CD14-positive monocyte (primary cell): ENCODE results near the gene APOBEC3H. TPM values are rescaled to one million over a fixed set of nuclear protein-coding genes. Genes with fewer than 3 reads are reported as not detected.

Experiments used
- DNase-seq, 3 donors: peaks; one replicate each; pipeline ENCODE4 v3.0.0-alpha.2; 2011 to 2022
- H2AFZ ChIP-seq: 2 replicates; pipeline ENCODE4 v1.6.0; 2012; ENCODE audit warnings: mild to moderate bottlenecking, low read depth, low read length, inconsistent platforms; ENCODE audit not compliant: insufficient read depth, poor library complexity, severe bottlenecking
- H3K27ac ChIP-seq, 2 donors: 1 replicate in 1 of 2; 2 replicates in 1 of 2; pipeline ENCODE4 v1.5.1; 2012 to 2013; ENCODE audit warnings: low read length in 2 of 2, control low read depth in 1 of 2, inconsistent platforms in 1 of 2, low read depth in 1 of 2, mild to moderate bottlenecking in 1 of 2
- H3K27me3 ChIP-seq, 2 donors: one replicate each; pipeline versions ENCODE4 v1.6.0 to v1.6.1; 2011 to 2013; ENCODE audit warnings: low read length in 2 of 2; ENCODE audit not compliant: control insufficient read depth in 2 of 2, insufficient read depth in 2 of 2
- H3K36me3 ChIP-seq, 2 donors: replicated peaks in 1 of 2; 1 replicate in 1 of 2; 2 replicates in 1 of 2; pipeline versions ENCODE4 v1.5.1 to v1.6.1; 2012 to 2013; ENCODE audit warnings: low read length in 2 of 2, control low read depth in 1 of 2, inconsistent platforms in 1 of 2, mild to moderate bottlenecking in 1 of 2; ENCODE audit not compliant: insufficient read depth in 2 of 2, control insufficient read depth in 1 of 2
- H3K4me1 ChIP-seq, 2 donors: 1 replicate in 1 of 2; 2 replicates in 1 of 2; pipeline versions ENCODE4 v1.5.1 to v1.6.1; 2012 to 2013; ENCODE audit warnings: low read length in 2 of 2, control low read depth in 1 of 2, inconsistent platforms in 1 of 2, mild to moderate bottlenecking in 1 of 2, moderate library complexity in 1 of 2; ENCODE audit not compliant: insufficient read depth in 2 of 2, control insufficient read depth in 1 of 2
- H3K4me2 ChIP-seq: replicated peaks from 2 replicates; pipeline ENCODE3; 2012; ENCODE audit warnings: low read length, moderate library complexity, mild to moderate bottlenecking; ENCODE audit not compliant: poor library complexity, severe bottlenecking; ENCODE audit errors: extremely low read depth
- H3K4me3 ChIP-seq, 3 experiments: fragments of 200-600 bp in 1 of 3; sonication (generic) in 1 of 3; replicated peaks in 1 of 3; 1 replicate in 2 of 3; 2 replicates in 1 of 3; pipeline ENCODE4 v1.5.1; 2011 to 2013; ENCODE audit warnings: low read length in 3 of 3, mild to moderate bottlenecking in 3 of 3, control low read depth in 2 of 3, low read depth in 2 of 3, inconsistent platforms in 1 of 3, moderate library complexity in 1 of 3
- H3K79me2 ChIP-seq: 2 replicates; pipeline ENCODE4 v1.6.0; 2012; ENCODE audit warnings: mild to moderate bottlenecking, control low read depth, inconsistent platforms, low read length, moderate library complexity; ENCODE audit not compliant: insufficient read depth
- H3K9ac ChIP-seq: 2 replicates; pipeline ENCODE4 v1.6.0; 2017; ENCODE audit warnings: low read length, mild to moderate bottlenecking; ENCODE audit not compliant: insufficient read depth, poor library complexity, severe bottlenecking
- H3K9me3 ChIP-seq, 2 donors: replicated peaks in 1 of 2; 1 replicate in 1 of 2; 2 replicates in 1 of 2; pipeline versions ENCODE4 v1.5.1 to v1.6.1; 2012 to 2013; ENCODE audit warnings: low read length in 2 of 2, control low read depth in 1 of 2; ENCODE audit not compliant: control insufficient read depth in 1 of 2, insufficient read depth in 1 of 2
- H4K20me1 ChIP-seq: 2 replicates; pipeline ENCODE4 v1.6.0; 2012; ENCODE audit warnings: mild to moderate bottlenecking, low read length, control low read depth, moderate library complexity; ENCODE audit not compliant: insufficient read depth
- H3K27ac Mint-ChIP-seq, 7 donors: one replicate each; pipeline ENCODE4 v1.8.0; 2020; ENCODE audit warnings: mild to moderate bottlenecking in 7 of 7, mixed read lengths in 7 of 7, moderate library complexity in 6 of 7, inconsistent platforms in 2 of 7
- H3K27me3 Mint-ChIP-seq, 3 donors: one replicate each; pipeline ENCODE4 v1.8.0; 2021 to 2022; ENCODE audit warnings: low read depth in 3 of 3, mild to moderate bottlenecking in 3 of 3, mixed read lengths in 3 of 3, moderate library complexity in 3 of 3, inconsistent platforms in 1 of 3
- H3K36me3 Mint-ChIP-seq, 2 donors: one replicate each; pipeline ENCODE4 v1.8.0; 2020; ENCODE audit warnings: mixed read lengths in 2 of 2, inconsistent platforms in 1 of 2, mild to moderate bottlenecking in 1 of 2
- H3K4me1 Mint-ChIP-seq: one replicate; pipeline ENCODE4 v1.8.0; 2020; ENCODE audit warnings: mild to moderate bottlenecking, mixed read lengths
- H3K4me3 Mint-ChIP-seq, 2 donors: one replicate each; pipeline ENCODE4 v1.8.0; 2020; ENCODE audit warnings: mild to moderate bottlenecking in 2 of 2, mixed read lengths in 2 of 2, moderate library complexity in 1 of 2
- H3K9me3 Mint-ChIP-seq, 7 donors: one replicate each; pipeline ENCODE4 v1.8.0; 2020 to 2022; ENCODE audit warnings: mixed read lengths in 7 of 7, mild to moderate bottlenecking in 6 of 7, moderate library complexity in 6 of 7, inconsistent platforms in 2 of 7
- WGBS: methylation state at CpG from one replicate; pipeline ENCODE4 v1.1.5; 2013; ENCODE audit warnings: missing lambda C conversion rate; ENCODE audit not compliant: insufficient coverage; 5-methylcytosine and 5-hydroxymethylcytosine counted together
- intact Hi-C, 2 donors: fragments of 100-400 bp; cut with micrococcal nuclease; formaldehyde crosslinking; loops; one replicate each; pipeline versions ENCODE4 v1.15.0 to v1.15.1; 2023
- polyA plus RNA-seq, 3 donors: library from polyadenylated mRNA; depleted of rRNA in 1 of 3; unstranded in 2 of 3; stranded (reverse) in 1 of 3; fragments of 300-500 nt in 2 of 3; fragments of >200 nt in 1 of 3; fragmentation: Illumina TruSeq in 2 of 3; gene quantifications; 1 replicate in 2 of 3; 2 replicates in 1 of 3; pipeline ENCODE4 v1.2.3, GENCODE V29; 2012 to 2021
- TF ChIP-seq, protein P1 (sequence below): fragments of 200-600 bp; IDR thresholded peaks from one replicate; pipeline ENCODE4 v1.8.0; 2022; ENCODE audit warnings: antibody characterized with exemption, mild to moderate bottlenecking

The APOBEC3H gene
- polyA plus RNA-seq, 3 donors, result 0.28 TPM; not detected in 2

DNA sequence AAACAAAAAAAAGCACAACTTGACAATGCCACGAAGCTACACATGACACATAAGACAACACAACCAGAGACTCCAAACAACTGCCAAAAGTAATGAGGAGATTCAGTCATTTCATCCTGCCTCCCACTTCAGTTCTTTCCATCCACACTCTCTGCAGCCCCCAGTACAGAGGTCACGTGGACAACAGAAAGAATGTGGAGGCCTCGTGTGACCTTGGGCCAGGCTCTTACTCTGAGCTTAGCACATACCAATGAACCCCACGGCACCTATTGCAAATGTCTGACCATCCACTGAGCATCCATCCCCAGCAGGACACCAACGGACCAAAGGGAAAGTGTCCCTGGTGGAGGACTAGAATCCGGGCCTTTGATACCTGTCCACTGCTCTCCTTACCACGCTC is 42.9 kb downstream of the APOBEC3H start:
- peaks cover 3 to 7% of the 10 kb centered on the region in 2 donors for H3K36me3 Mint-ChIP-seq
- no peaks in the 10 kb centered on the region for H3K79me2 ChIP-seq
- 94% methylated on average over 4 of the region's 7 CpGs for WGBS

DNA sequence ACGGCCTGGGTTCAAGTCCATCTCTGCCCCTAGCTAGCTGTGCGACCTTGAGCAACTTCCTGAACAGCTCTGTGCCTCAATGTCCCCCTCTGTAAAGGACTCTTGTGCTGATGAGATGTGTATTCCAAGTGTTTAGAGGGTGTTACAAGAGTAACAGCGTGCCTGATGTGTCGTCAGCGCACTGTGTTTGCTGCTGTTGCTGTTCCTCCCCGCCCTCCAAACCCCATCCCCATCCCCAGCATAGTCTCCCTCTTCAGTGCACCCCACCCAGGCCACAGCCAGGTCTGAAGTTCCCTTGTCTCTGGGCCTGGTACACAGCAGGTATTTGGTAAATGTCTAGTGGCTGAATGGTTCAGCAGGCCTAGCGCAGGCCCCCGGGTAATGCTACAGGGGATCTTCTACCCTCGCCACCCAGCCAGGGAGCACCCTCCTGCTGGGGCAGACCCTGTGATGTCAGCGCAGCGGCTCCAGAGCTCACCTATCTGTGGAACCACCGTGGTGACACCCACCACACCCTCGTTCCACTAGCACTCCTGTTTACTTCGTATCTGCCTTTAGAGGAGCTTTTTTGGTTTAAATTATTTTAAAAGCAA is 45.1 kb downstream of the APOBEC3H start:
- Histone ChIP-seq H3K9me3 (no peaks in the 10 kb centered on the region), H3K36me3 (no peaks in the 10 kb centered on the region), H3K9ac (no peak overlapping the region), H3K4me1 (peaks cover 22 to 25% of the 10 kb centered on the region in 2 donors), H3K27me3 (no peaks in the 10 kb centered on the region), H2AFZ (no peak overlapping the region), H3K79me2 (no peaks in the 10 kb centered on the region), H3K4me2 (no peak overlapping the region), H3K4me3 (no peak overlapping the region), H4K20me1 (no peaks in the 10 kb centered on the region), H3K27ac (no peak overlapping the region)
- 96% methylated on average over 7 of the region's 14 CpGs for WGBS
- Mint-ChIP-seq H3K27me3 (peaks cover 0 to 4% (median 4%) of the 10 kb centered on the region in 3 donors), H3K4me3 (no peak overlapping the region), H3K9me3 (no peaks in the 10 kb centered on the region), H3K36me3 (peaks cover 0 to 7% of the 10 kb centered on the region in 2 donors), H3K27ac (no peak overlapping the region), H3K4me1 (peaks cover 18% of the 10 kb centered on the region)
- intact Hi-C loops, result no loop called here
- TF ChIP-seq, protein P1, sequence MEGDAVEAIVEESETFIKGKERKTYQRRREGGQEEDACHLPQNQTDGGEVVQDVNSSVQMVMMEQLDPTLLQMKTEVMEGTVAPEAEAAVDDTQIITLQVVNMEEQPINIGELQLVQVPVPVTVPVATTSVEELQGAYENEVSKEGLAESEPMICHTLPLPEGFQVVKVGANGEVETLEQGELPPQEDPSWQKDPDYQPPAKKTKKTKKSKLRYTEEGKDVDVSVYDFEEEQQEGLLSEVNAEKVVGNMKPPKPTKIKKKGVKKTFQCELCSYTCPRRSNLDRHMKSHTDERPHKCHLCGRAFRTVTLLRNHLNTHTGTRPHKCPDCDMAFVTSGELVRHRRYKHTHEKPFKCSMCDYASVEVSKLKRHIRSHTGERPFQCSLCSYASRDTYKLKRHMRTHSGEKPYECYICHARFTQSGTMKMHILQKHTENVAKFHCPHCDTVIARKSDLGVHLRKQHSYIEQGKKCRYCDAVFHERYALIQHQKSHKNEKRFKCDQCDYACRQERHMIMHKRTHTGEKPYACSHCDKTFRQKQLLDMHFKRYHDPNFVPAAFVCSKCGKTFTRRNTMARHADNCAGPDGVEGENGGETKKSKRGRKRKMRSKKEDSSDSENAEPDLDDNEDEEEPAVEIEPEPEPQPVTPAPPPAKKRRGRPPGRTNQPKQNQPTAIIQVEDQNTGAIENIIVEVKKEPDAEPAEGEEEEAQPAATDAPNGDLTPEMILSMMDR, result no peak
- no peak for DNase-seq

More for the DNA sequence above, 42.9 kb downstream of the APOBEC3H start:
- no peaks in the 10 kb centered on the region for H4K20me1 ChIP-seq
- TF ChIP-seq, protein P1, result no peak
- Mint-ChIP-seq H3K9me3 (no peaks in the 10 kb centered on the region), H3K27ac (no peak overlapping the region), H3K4me1 (peaks cover 9% of the 10 kb centered on the region), H3K27me3 (peaks cover 3 to 10% (median 4%) of the 10 kb centered on the region in 3 donors), H3K4me3 (no peak overlapping the region)
- no peak overlapping the region for H3K27ac ChIP-seq
- intact Hi-C loops, result no loop called here
- no peak overlapping the region for H3K4me3 ChIP-seq
- no peak overlapping the region for H3K9ac ChIP-seq
- no peak overlapping the region for H2AFZ ChIP-seq
- peaks cover 12 to 13% of the 10 kb centered on the region in 2 donors for H3K4me1 ChIP-seq
- H3K27me3 ChIP-seq, result no peaks in the 10 kb centered on the region
- H3K9me3 ChIP-seq, result no peaks in the 10 kb centered on the region
- DNase-seq, result no peak
- no peak overlapping the region for H3K4me2 ChIP-seq
- H3K36me3 ChIP-seq, result no peaks in the 10 kb centered on the region
